ENCODE measurements around the gene BUB1B. TPM values are rescaled to one million over a fixed set of nuclear protein-coding genes. Genes with fewer than 3 reads are reported as not detected.
"Not testable (repeated sequence)": the region's sequence is repeated elsewhere in the genome, so short reads cannot be mapped to it uniquely, and the experiment has no call there.

BUB1B gene
- total RNA-seq, 1 experiment from 2014 or later, result 83.2 TPM

DNA sequence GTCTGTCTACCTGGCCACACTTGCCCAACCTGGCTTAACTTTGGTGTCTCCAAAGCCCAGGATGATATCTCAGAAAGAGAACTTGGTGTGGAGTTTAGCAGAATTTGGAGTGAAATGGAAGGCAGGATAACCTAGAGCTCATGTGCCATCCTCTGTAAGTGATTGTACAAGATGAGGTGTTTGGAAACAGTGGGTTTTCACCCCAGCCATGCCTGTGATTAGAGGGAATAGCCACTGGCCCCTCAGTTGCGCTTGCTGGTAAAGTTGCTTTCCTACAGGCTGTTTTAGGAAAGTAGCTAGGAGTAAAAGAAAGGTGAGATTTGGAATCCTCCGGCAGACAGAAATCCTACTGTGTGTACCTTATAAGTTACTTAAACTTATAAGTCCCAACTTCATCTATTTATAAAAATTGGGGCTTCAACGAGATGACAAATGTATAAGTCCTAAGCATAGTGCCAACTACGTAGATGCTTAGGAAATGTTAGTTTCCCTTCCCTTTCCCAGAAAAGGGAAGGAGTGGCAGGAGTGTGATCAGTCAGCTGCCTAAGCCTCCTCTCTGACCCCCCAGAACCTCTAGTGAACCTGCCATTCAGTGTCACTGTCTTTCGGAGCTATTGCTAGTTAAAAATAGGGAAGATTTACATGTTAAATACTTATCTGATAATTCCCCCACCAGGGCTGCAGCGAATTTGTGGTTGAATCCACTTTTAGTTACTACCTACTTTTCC lies 38.8 kb upstream of the BUB1B start:
- Histone ChIP-seq H3K4me2 (ENCODE audit: insufficient read depth, insufficient read length, low read length) (no peak overlapping the region), H3K9me3 (ENCODE audit: control insufficient read depth, low read depth, low read length) (no peaks in the 10 kb centered on the region), H3K79me2 (ENCODE audit: insufficient read depth, low read length) (no peaks in the 10 kb centered on the region), H3K4me1 (ENCODE audit: insufficient read depth, low read length) (peaks cover 4% of the 10 kb centered on the region; the same call in 1 of the 2 replicates), H4K8ac (replicated peaks; ENCODE audit: insufficient read length, low read depth, low read length) (no peak overlapping the region), H3K14ac (ENCODE audit: insufficient read depth, low read length) (no peak overlapping the region), H3K9ac (ENCODE audit: extremely low read depth, insufficient read length, low read length) (no peak overlapping the region), H2BK5ac (ENCODE audit: insufficient read length, low read length) (no peak overlapping the region), H3K27me3 (ENCODE audit: insufficient read depth, low read length) (no peaks in the 10 kb centered on the region), H4K5ac (ENCODE audit: insufficient read length, low read depth, low read length) (no peak overlapping the region), H2AFZ (ENCODE audit: low read length) (no peak overlapping the region), H2AK5ac (ENCODE audit: insufficient read length, low read length) (no peak overlapping the region), H3T11ph (ENCODE audit: low read length) (no peak overlapping the region), H3K23ac (ENCODE audit: insufficient read length, low read depth, low read length) (no peak overlapping the region), H3K18ac (ENCODE audit: insufficient read length, low read depth, low read length) (no peak overlapping the region), H4K91ac (ENCODE audit: insufficient read length, low read depth, low read length) (no peak overlapping the region), H4K20me1 (ENCODE audit: control insufficient read depth, insufficient read depth, insufficient read length) (no peaks in the 10 kb centered on the region), H2BK120ac (ENCODE audit: low read depth, low read length, poor library complexity, severe bottlenecking) (no peak overlapping the region), H3K56ac (ENCODE audit: insufficient read length, low read depth, low read length) (no peak overlapping the region), H3K27ac (ENCODE audit: insufficient read length, low read depth, low read length) (no peak overlapping the region), H2BK20ac (ENCODE audit: low read depth, low read length, poor library complexity, severe bottlenecking) (no peak overlapping the region), H3K79me1 (ENCODE audit: insufficient read depth, low read depth, low read length, poor library complexity, severe bottlenecking) (no peaks in the 10 kb centered on the region), H3K23me2 (ENCODE audit: insufficient read length, low read depth, low read length, poor library complexity, severe bottlenecking) (no peaks in the 10 kb centered on the region), H2BK15ac (ENCODE audit: low read depth, low read length) (no peak overlapping the region), H2BK12ac (ENCODE audit: insufficient read length, low read depth, low read length) (no peak overlapping the region), H3K4ac (ENCODE audit: low read depth, low read length) (no peak overlapping the region)
- H3K36me3 Mint-ChIP-seq (ENCODE audit: insufficient read depth in 1 of 3, low read depth in 3 of 3), result no peaks in the 10 kb centered on the region
- H3K27me3 Mint-ChIP-seq (ENCODE audit: low read depth), result no peaks in the 10 kb centered on the region; the same call in 1 of the 2 replicates
- H3K4me3 Mint-ChIP-seq, result no peak overlapping the region
- peaks cover 0 to 2% of the 10 kb centered on the region in 2 experiments; a peak in 1 of 5 replicates for H3K9me3 Mint-ChIP-seq
- WGBS (ENCODE audit: extremely low coverage, insufficient read length, low lambda C conversion rate), result no CpG with 5 or more reads among the region's 6 CpGs
- no peak for DNase-seq
- H3K4me1 Mint-ChIP-seq, result peaks cover 35 to 40% of the 10 kb centered on the region in 2 experiments
- TF ChIP-seq, protein P1, sequence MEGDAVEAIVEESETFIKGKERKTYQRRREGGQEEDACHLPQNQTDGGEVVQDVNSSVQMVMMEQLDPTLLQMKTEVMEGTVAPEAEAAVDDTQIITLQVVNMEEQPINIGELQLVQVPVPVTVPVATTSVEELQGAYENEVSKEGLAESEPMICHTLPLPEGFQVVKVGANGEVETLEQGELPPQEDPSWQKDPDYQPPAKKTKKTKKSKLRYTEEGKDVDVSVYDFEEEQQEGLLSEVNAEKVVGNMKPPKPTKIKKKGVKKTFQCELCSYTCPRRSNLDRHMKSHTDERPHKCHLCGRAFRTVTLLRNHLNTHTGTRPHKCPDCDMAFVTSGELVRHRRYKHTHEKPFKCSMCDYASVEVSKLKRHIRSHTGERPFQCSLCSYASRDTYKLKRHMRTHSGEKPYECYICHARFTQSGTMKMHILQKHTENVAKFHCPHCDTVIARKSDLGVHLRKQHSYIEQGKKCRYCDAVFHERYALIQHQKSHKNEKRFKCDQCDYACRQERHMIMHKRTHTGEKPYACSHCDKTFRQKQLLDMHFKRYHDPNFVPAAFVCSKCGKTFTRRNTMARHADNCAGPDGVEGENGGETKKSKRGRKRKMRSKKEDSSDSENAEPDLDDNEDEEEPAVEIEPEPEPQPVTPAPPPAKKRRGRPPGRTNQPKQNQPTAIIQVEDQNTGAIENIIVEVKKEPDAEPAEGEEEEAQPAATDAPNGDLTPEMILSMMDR (conservative IDR thresholded peaks at IDR 0.05), result no peak
- H3K27ac Mint-ChIP-seq, result peak overlapping the region in 1 of 3 experiments; percentile 85; a peak in 2 of 7 replicates

DNA sequence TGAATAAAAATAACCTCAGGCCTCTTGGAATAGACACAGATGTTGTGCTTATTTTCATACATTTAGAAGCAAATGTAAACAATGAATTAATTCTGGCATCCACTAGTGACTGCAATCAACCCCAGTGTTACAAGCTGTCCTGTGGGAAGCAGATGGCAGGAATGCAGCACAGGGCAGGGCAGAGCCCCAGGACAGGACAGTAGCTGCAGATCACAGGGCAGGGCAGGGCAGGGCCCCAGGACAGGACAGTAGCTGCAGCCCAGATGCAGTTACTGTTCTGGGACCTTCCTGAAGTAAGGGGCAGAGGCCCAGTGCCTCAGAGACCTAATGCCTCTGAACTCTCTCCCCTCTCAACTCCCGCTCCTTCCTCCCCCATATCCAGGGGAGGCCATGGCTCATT lies 37.9 kb upstream of the BUB1B start:
- not testable (repeated sequence) for H3K23ac ChIP-seq (ENCODE audit: insufficient read length, low read depth, low read length); H3K4me3 Mint-ChIP-seq; DNase-seq; H3K4me2 ChIP-seq (ENCODE audit: insufficient read depth, insufficient read length, low read length); H4K91ac ChIP-seq (ENCODE audit: insufficient read length, low read depth, low read length); H3K9me3 Mint-ChIP-seq; H3K18ac ChIP-seq (ENCODE audit: insufficient read length, low read depth, low read length); H4K8ac ChIP-seq (replicated peaks; ENCODE audit: insufficient read length, low read depth, low read length); H3K27me3 ChIP-seq (ENCODE audit: insufficient read depth, low read length); H3K36me3 Mint-ChIP-seq (ENCODE audit: insufficient read depth in 1 of 3, low read depth in 3 of 3); H2BK120ac ChIP-seq (ENCODE audit: low read depth, low read length, poor library complexity, severe bottlenecking); H2BK20ac ChIP-seq (ENCODE audit: low read depth, low read length, poor library complexity, severe bottlenecking); H2BK5ac ChIP-seq (ENCODE audit: insufficient read length, low read length); H3K4me1 ChIP-seq (ENCODE audit: insufficient read depth, low read length); H3K9ac ChIP-seq (ENCODE audit: extremely low read depth, insufficient read length, low read length); H3K79me2 ChIP-seq (ENCODE audit: insufficient read depth, low read length); H3K56ac ChIP-seq (ENCODE audit: insufficient read length, low read depth, low read length); H3K4ac ChIP-seq (ENCODE audit: low read depth, low read length); H3K23me2 ChIP-seq (ENCODE audit: insufficient read length, low read depth, low read length, poor library complexity, severe bottlenecking); H3K27me3 Mint-ChIP-seq (ENCODE audit: low read depth); H3K9me3 ChIP-seq (ENCODE audit: control insufficient read depth, low read depth, low read length); H4K5ac ChIP-seq (ENCODE audit: insufficient read length, low read depth, low read length); H4K20me1 ChIP-seq (ENCODE audit: control insufficient read depth, insufficient read depth, insufficient read length); H3K27ac ChIP-seq (ENCODE audit: insufficient read length, low read depth, low read length); H3T11ph ChIP-seq (ENCODE audit: low read length); H2AK5ac ChIP-seq (ENCODE audit: insufficient read length, low read length); H2BK12ac ChIP-seq (ENCODE audit: insufficient read length, low read depth, low read length); H3K79me1 ChIP-seq (ENCODE audit: insufficient read depth, low read depth, low read length, poor library complexity, severe bottlenecking); H2AFZ ChIP-seq (ENCODE audit: low read length); H2BK15ac ChIP-seq (ENCODE audit: low read depth, low read length)
- WGBS (ENCODE audit: extremely low coverage, insufficient read length, low lambda C conversion rate), result no CpG with 5 or more reads among the region's 1 CpG
- H3K14ac ChIP-seq (ENCODE audit: insufficient read depth, low read length), result peak overlapping the region; percentile 24; the same call in 1 of the 2 replicates
- Mint-ChIP-seq H3K4me1 (peaks cover 35 to 40% of the 10 kb centered on the region in 2 experiments), H3K27ac (peak overlapping the region in 2 of 3 experiments; percentile 44 to 84; a peak in 2 of 7 replicates)

Measured in H9 (cell line).